Fibroblast of gingiva (primary cell): ENCODE results near the gene H2BK1.

Experiments
- DNase-seq: peaks from one replicate; pipeline ENCODE4 v3.0.0-alpha.2; 2011; ENCODE audit warnings: low read depth

H2BK1 gene

GRCh38 chr7:151245360-151246101 lies 35.2 kb upstream of the H2BK1 start:
- no peak for DNase-seq

GRCh38 chr7:151244841-151245346 lies 34.6 kb upstream of the H2BK1 start:
- DNase-seq, result no peak

- peak; percentile 31 for DNase-seq
These were observed 34.0 kb upstream of the H2BK1 start for GRCh38 chr7:151244196-151244840.

GRCh38 chr7:151243408-151244195 lies 33.3 kb upstream of the H2BK1 start:
- DNase-seq, result no peak

GRCh38 chr7:151243045-151243349 lies 32.7 kb upstream of the H2BK1 start:
- no peak for DNase-seq

GRCh38 chr7:151242159-151243044 lies 32.1 kb upstream of the H2BK1 start:
- no peak for DNase-seq

GRCh38 chr7:151241755-151242096 lies 31.4 kb upstream of the H2BK1 start:
- no peak for DNase-seq

GRCh38 chr7:151240942-151241754 lies 30.9 kb upstream of the H2BK1 start:
- DNase-seq, result no peak

- no peak for DNase-seq
These were observed 30.2 kb upstream of the H2BK1 start for GRCh38 chr7:151240536-151240935.

GRCh38 chr7:151239837-151240459 lies 29.7 kb upstream of the H2BK1 start:
- no peak for DNase-seq

GRCh38 chr7:151238924-151239836 lies 28.9 kb upstream of the H2BK1 start:
- no peak for DNase-seq

- no peak for DNase-seq
These were observed 28.0 kb upstream of the H2BK1 start for GRCh38 chr7:151238190-151238810.

GRCh38 chr7:151237244-151238189 lies 27.2 kb upstream of the H2BK1 start:
- no peak for DNase-seq

- DNase-seq, result no peak
These were observed 26.1 kb upstream of the H2BK1 start for GRCh38 chr7:151236406-151236805.

GRCh38 chr7:151235091-151235787 lies 25.0 kb upstream of the H2BK1 start:
- no peak for DNase-seq

- no peak for DNase-seq
These were observed 23.5 kb upstream of the H2BK1 start for GRCh38 chr7:151233804-151234203.
